ENCODE results near the gene DNAH11. TPM values are rescaled to one million over a fixed set of nuclear protein-coding genes. Genes with fewer than 3 reads are reported as not detected.
"Not testable (repeated sequence)": the region's sequence is repeated elsewhere in the genome, so short reads cannot be mapped to it uniquely, and the experiment has no call there.

The DNAH11 gene
- total RNA-seq, 2 donors from 2014 or later, result 0.70 TPM; not detected in 1

GRCh38 chr7:21883069-21883468 lies 340.2 kb downstream of the DNAH11 start:
- Mint-ChIP-seq H3K27me3 (ENCODE audit: low read depth) (no peaks in the 10 kb centered on the region), H3K4me3 (no peak overlapping the region), H3K9me3 (no peaks in the 10 kb centered on the region), H3K36me3 (ENCODE audit: insufficient read depth in 2 of 2) (no peaks in the 10 kb centered on the region), H3K4me1 (ENCODE audit: low read depth) (no peaks in the 10 kb centered on the region), H3K27ac (no peak overlapping the region)
- no peak for ATAC-seq (replicated peaks in 1 of 2)
- no peak for DNase-seq

- not testable (repeated sequence) for H3K36me3 Mint-ChIP-seq (ENCODE audit: insufficient read depth in 2 of 2); DNase-seq; H3K9me3 Mint-ChIP-seq; H3K4me3 Mint-ChIP-seq; H3K27ac Mint-ChIP-seq; ATAC-seq (replicated peaks in 1 of 2); H3K27me3 Mint-ChIP-seq (ENCODE audit: low read depth); H3K4me1 Mint-ChIP-seq (ENCODE audit: low read depth)
Observed at GRCh38 chr7:21883501-21883900, 340.7 kb downstream of the DNAH11 start.

- H3K4me1 Mint-ChIP-seq (ENCODE audit: low read depth), result no peaks in the 10 kb centered on the region
- no peak for DNase-seq
- H3K27ac Mint-ChIP-seq, result no peak overlapping the region
- H3K9me3 Mint-ChIP-seq, result no peaks in the 10 kb centered on the region
- H3K36me3 Mint-ChIP-seq (ENCODE audit: insufficient read depth in 2 of 2), result no peaks in the 10 kb centered on the region
- H3K27me3 Mint-ChIP-seq (ENCODE audit: low read depth), result no peaks in the 10 kb centered on the region
- no peak overlapping the region for H3K4me3 Mint-ChIP-seq
- ATAC-seq (replicated peaks in 1 of 2), result no peak
Observed at GRCh38 chr7:21884496-21884895, 341.7 kb downstream of the DNAH11 start.

GRCh38 chr7:21886396-21886795 lies 343.6 kb downstream of the DNAH11 start:
- H3K4me3 Mint-ChIP-seq, result no peak overlapping the region
- no peaks in the 10 kb centered on the region for H3K36me3 Mint-ChIP-seq (ENCODE audit: insufficient read depth in 2 of 2)
- H3K27me3 Mint-ChIP-seq (ENCODE audit: low read depth), result no peaks in the 10 kb centered on the region
- no peak for ATAC-seq (replicated peaks in 1 of 2)
- H3K4me1 Mint-ChIP-seq (ENCODE audit: low read depth), result no peaks in the 10 kb centered on the region
- H3K9me3 Mint-ChIP-seq, result no peaks in the 10 kb centered on the region
- no peak overlapping the region for H3K27ac Mint-ChIP-seq
- DNase-seq, result no peak

GRCh38 chr7:21887353-21887752 lies 344.5 kb downstream of the DNAH11 start:
- no peak overlapping the region for H3K27ac Mint-ChIP-seq
- no peak for ATAC-seq (replicated peaks in 1 of 2)
- no peaks in the 10 kb centered on the region for H3K27me3 Mint-ChIP-seq (ENCODE audit: low read depth)
- no peaks in the 10 kb centered on the region for H3K9me3 Mint-ChIP-seq
- no peak overlapping the region for H3K4me3 Mint-ChIP-seq
- no peaks in the 10 kb centered on the region for H3K4me1 Mint-ChIP-seq (ENCODE audit: low read depth)
- no peaks in the 10 kb centered on the region for H3K36me3 Mint-ChIP-seq (ENCODE audit: insufficient read depth in 2 of 2)
- DNase-seq, result no peak

- Mint-ChIP-seq H3K4me1 (ENCODE audit: low read depth) (no peaks in the 10 kb centered on the region), H3K9me3 (no peaks in the 10 kb centered on the region), H3K27me3 (ENCODE audit: low read depth) (no peaks in the 10 kb centered on the region), H3K4me3 (no peak overlapping the region), H3K36me3 (ENCODE audit: insufficient read depth in 2 of 2) (no peaks in the 10 kb centered on the region), H3K27ac (no peak overlapping the region)
- ATAC-seq (replicated peaks in 1 of 2) (no peak), DNase-seq (no peak)
Observed at GRCh38 chr7:21887779-21888178, 344.9 kb downstream of the DNAH11 start.

GRCh38 chr7:21891291-21891690 lies 348.5 kb downstream of the DNAH11 start:
- H3K4me1 Mint-ChIP-seq (ENCODE audit: low read depth), result no peaks in the 10 kb centered on the region
- H3K9me3 Mint-ChIP-seq, result no peaks in the 10 kb centered on the region
- peaks cover 0 to 2% of the 10 kb centered on the region in 2 donors for H3K36me3 Mint-ChIP-seq (ENCODE audit: insufficient read depth in 2 of 2)
- no peak overlapping the region for H3K4me3 Mint-ChIP-seq
- no peak overlapping the region for H3K27ac Mint-ChIP-seq
- DNase-seq, result no peak
- no peak for ATAC-seq (replicated peaks in 1 of 2)
- no peaks in the 10 kb centered on the region for H3K27me3 Mint-ChIP-seq (ENCODE audit: low read depth)

GRCh38 chr7:21893401-21893800 lies 350.6 kb downstream of the DNAH11 start:
- Mint-ChIP-seq H3K4me3 (no peak overlapping the region), H3K27ac (no peak overlapping the region), H3K27me3 (ENCODE audit: low read depth) (no peaks in the 10 kb centered on the region), H3K9me3 (peaks cover 0 to 3% of the 10 kb centered on the region in 2 donors), H3K36me3 (ENCODE audit: insufficient read depth in 2 of 2) (peaks cover 5 to 14% of the 10 kb centered on the region in 2 donors), H3K4me1 (ENCODE audit: low read depth) (peaks cover 9% of the 10 kb centered on the region)
- DNase-seq (no peak), ATAC-seq (replicated peaks in 1 of 2) (no peak)

GRCh38 chr7:21898265-21898930 lies 355.6 kb downstream of the DNAH11 start:
- peaks cover 0 to 3% of the 10 kb centered on the region in 2 donors for H3K9me3 Mint-ChIP-seq
- ATAC-seq (replicated peaks in 1 of 2), result peak; percentile 51 to 62
- peak overlapping the region; percentile 73 to 86 for H3K4me3 Mint-ChIP-seq
- peak; percentile 4 for DNase-seq
- H3K27me3 Mint-ChIP-seq (ENCODE audit: low read depth), result no peaks in the 10 kb centered on the region
- peak overlapping the region; percentile 91 for H3K27ac Mint-ChIP-seq
- H3K36me3 Mint-ChIP-seq (ENCODE audit: insufficient read depth in 2 of 2), result peaks cover 11 to 22% of the 10 kb centered on the region in 2 donors
- H3K4me1 Mint-ChIP-seq (ENCODE audit: low read depth), result peaks cover 15% of the 10 kb centered on the region

- Mint-ChIP-seq H3K9me3 (peaks cover 0 to 3% of the 10 kb centered on the region in 2 donors), H3K27ac (no peak overlapping the region)
Observed at GRCh38 chr7:21902240-21902639, 359.4 kb downstream of the DNAH11 start.

GRCh38 chr7:21903020-21903786 lies 360.4 kb downstream of the DNAH11 start:
- Mint-ChIP-seq H3K9me3 (no peaks in the 10 kb centered on the region), H3K27ac (no peak overlapping the region), H3K36me3 (ENCODE audit: insufficient read depth in 2 of 2) (peaks cover 7 to 22% of the 10 kb centered on the region in 2 donors), H3K4me3 (no peak overlapping the region), H3K4me1 (ENCODE audit: low read depth) (peaks cover 8% of the 10 kb centered on the region), H3K27me3 (ENCODE audit: low read depth) (no peaks in the 10 kb centered on the region)
- ATAC-seq (replicated peaks in 1 of 2) (no peak), DNase-seq (no peak)

More at GRCh38 chr7:21902240-21902639, 359.4 kb downstream of the DNAH11 start:
- H3K27me3 Mint-ChIP-seq (ENCODE audit: low read depth), result no peaks in the 10 kb centered on the region
- DNase-seq (no peak), ATAC-seq (replicated peaks in 1 of 2) (no peak)
- peaks cover 11 to 31% of the 10 kb centered on the region in 2 donors for H3K36me3 Mint-ChIP-seq (ENCODE audit: insufficient read depth in 2 of 2)
- no peak overlapping the region for H3K4me3 Mint-ChIP-seq
- H3K4me1 Mint-ChIP-seq (ENCODE audit: low read depth), result peaks cover 15% of the 10 kb centered on the region

GRCh38 chr7:21908746-21909145 lies 365.9 kb downstream of the DNAH11 start:
- Mint-ChIP-seq H3K4me3 (no peak overlapping the region), H3K36me3 (ENCODE audit: insufficient read depth in 2 of 2) (peaks cover 0 to 16% of the 10 kb centered on the region in 2 donors), H3K9me3 (no peaks in the 10 kb centered on the region), H3K27me3 (ENCODE audit: low read depth) (no peaks in the 10 kb centered on the region), H3K27ac (no peak overlapping the region), H3K4me1 (ENCODE audit: low read depth) (no peaks in the 10 kb centered on the region)
- no peak for DNase-seq
- no peak for ATAC-seq (replicated peaks in 1 of 2)

- ATAC-seq (replicated peaks in 1 of 2) (no peak), DNase-seq (no peak)
- Mint-ChIP-seq H3K4me3 (no peak overlapping the region), H3K36me3 (ENCODE audit: insufficient read depth in 2 of 2) (peaks cover 9 to 21% of the 10 kb centered on the region in 2 donors), H3K27me3 (ENCODE audit: low read depth) (no peaks in the 10 kb centered on the region), H3K27ac (no peak overlapping the region), H3K4me1 (ENCODE audit: low read depth) (no peaks in the 10 kb centered on the region), H3K9me3 (no peaks in the 10 kb centered on the region)
Observed at GRCh38 chr7:21910253-21910652, 367.4 kb downstream of the DNAH11 start.
